Measurements from ENCODE around the gene SLC9A8.

DNA sequence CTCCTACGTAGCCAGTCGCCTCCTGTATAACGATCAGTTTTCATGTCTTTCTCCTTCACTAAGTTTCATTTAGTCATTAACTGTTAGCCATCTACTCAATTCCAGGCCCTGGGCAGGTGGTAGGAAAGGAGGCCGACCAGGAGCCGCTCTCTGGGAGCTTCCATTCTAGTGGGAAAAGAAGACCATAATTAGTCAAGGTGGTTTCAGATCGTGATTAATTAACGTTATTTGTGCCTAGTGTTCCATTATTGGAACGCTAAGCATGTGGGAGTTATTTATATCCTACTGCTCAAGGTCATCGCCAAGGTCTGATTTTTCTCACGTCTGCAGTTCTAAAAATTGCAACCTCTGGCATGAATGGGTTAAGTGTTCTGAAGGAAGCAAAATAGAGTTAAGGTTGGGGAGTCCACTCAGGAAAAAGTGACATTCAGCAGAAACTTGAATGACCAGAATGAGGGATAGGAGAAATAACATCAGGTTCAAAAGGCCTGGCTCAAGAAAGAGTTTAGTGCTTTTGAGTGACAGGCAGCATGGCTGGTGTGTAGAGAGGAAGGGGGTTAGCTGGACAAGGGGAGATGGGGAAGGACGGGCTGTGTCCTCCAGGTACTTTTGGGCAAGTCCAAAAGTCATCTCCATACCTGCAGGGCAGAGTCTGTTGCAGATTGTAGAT is 812 bp downstream of the SLC9A8 start:
- TF ChIP-seq, protein P1, sequence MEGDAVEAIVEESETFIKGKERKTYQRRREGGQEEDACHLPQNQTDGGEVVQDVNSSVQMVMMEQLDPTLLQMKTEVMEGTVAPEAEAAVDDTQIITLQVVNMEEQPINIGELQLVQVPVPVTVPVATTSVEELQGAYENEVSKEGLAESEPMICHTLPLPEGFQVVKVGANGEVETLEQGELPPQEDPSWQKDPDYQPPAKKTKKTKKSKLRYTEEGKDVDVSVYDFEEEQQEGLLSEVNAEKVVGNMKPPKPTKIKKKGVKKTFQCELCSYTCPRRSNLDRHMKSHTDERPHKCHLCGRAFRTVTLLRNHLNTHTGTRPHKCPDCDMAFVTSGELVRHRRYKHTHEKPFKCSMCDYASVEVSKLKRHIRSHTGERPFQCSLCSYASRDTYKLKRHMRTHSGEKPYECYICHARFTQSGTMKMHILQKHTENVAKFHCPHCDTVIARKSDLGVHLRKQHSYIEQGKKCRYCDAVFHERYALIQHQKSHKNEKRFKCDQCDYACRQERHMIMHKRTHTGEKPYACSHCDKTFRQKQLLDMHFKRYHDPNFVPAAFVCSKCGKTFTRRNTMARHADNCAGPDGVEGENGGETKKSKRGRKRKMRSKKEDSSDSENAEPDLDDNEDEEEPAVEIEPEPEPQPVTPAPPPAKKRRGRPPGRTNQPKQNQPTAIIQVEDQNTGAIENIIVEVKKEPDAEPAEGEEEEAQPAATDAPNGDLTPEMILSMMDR (IDR thresholded peaks at IDR 0.05), result no peak
- TF ChIP-seq POLR2A (IDR thresholded peaks at IDR 0.05), result no peak

Data from adrenal gland (tissue), 5 donors.